Measurements from ENCODE around the gene MTARC1.

The MTARC1 gene

DNA sequence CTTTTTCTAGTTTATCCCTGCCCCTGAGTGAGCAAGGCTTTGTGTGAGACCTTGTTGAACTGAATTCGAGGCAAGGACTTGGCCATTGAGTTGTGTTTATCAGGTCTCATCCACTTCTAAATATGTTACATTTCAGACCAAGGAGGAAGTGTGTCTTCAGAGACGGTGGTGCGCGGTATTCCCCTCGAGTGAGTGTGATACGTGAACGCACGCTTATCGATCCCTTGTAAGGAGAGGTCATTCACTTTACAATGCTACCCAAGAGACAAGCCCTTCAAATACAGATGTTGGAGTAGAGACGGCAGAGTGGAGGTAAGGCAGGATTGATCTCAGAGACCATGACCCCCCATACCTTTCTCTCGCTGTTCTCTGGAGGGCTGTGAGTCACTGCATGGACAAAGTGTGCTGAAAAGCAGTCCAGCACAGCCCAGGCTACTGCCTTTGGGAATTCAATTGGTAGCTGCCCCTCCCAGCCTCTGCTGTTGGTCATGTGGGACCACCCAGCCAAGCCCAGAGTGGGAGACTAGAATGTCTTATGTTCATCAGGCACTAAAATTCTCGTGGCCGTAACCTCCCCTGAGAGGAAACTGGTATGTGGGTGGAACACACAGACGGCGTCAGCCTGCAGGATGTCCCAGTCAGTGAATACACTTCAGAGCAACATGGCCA, 16.3 kb upstream of the MTARC1 start:
- DNase-seq: no peak

DNA sequence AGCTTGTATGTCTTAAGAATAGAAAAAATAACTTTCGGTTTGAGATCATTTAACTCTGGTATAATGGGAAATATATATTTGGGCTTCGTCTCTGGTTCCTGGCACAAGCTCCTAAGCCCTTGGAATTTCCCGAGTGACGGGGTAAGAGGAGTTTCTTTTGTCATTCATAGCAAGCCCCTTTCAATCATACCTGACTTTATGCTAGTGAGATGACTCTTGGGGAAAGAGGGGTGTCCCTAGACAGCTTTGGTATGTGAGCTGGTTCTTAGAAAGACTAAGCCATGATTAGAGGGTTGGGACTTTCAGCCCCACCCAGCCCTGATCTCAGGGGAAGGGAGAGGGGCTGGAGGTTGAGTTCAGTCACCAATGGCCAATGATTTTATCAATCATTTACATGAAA, 13.9 kb upstream of the MTARC1 start:
- no peak for DNase-seq

- peak in 4 of 14 donors; percentile 8 to 32 (median 28) for DNase-seq
Measured at GRCh38 chr1:220775240-220775853, 11.4 kb upstream of the MTARC1 start.

GRCh38 chr1:220776254-220776653, 10.5 kb upstream of the MTARC1 start:
- no peak for DNase-seq

- DNase-seq: peak in 12 of 14 donors; percentile 24 to 78 (median 50)
Measured at GRCh38 chr1:220776720-220777326, 9.9 kb upstream of the MTARC1 start.

- DNase-seq: no peak
Measured at GRCh38 chr1:220783453-220783852, 3.3 kb upstream of the MTARC1 start.

DNA sequence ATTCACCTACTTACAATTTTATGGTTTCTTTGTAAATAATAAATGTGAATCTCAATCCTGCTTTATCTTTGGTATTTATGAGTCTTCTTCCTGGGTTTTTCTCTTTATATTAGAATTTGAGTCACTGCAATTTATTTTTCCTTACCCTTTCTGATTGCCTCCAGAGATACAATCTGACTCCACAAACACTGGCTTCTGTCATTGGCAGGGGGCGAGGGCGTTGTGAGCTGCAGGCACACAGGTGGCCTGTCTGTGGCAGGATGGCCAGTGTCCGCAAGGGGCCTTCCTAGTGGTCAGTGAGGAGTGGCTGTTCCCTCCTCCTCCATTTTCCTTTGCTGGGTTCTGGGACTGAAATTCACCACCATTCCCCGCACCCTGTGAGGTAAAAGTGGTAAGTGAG, 2.0 kb upstream of the MTARC1 start:
- DNase-seq: no peak

DNA sequence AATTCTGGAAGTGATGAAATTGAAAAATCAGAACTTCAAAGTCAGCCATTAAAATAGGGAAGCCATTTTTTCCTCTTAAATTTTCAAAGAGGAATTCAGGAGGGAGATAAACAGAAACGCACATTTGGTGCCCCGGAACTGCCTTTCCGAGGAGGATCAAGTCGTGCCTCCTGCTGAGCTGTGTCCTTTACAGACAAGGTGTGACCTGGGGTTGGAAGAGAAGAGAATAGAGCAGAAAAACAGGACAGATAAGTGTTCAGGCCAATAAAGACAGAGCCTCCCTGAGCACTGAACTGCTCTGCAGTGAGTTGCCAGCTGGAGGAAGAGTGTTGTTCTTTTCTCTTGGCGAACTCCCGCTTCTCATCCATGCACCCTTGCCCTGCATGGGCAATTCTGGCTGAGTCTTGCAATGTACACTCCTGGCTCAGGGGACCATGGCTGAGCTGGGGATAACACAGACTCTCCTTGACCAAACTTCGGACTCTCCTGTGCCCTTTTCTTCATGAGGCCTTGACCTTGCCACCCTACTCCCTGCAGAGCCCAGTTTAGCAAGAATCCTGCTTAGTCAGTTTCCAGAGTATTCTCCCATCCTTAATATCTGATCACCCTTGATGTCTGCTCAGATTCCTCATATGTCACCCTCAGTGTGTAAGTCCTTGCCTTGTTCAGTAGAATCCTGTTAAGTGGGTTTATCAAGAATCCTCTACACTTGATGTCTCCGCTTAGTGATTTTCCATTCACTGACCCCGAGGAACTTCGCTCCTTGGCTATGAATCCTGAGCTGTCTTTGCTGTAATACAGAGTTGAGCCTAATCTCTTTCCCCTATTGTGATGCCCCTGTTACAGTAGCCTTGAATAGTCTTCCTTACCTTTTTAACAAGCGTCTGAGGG, 1.3 kb upstream of the MTARC1 start:
- no peak for DNase-seq

DNA sequence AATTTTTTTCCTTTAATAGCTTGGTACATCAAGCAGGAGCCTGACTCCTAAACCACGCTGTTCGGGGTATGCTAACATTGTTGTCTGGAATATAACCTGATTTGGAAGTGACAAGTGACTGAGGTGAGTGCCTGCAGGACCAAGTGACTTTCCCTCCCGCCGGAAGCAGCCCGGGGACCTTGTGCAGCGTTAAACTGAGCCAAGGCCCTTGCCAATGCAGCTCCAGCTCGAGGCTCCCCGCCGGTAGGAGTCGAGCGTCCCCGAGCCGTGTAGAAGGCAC, 716 bp upstream of the MTARC1 start:
- DNase-seq: peak in 4 of 14 donors; percentile 37 to 63 (median 52)

DNA sequence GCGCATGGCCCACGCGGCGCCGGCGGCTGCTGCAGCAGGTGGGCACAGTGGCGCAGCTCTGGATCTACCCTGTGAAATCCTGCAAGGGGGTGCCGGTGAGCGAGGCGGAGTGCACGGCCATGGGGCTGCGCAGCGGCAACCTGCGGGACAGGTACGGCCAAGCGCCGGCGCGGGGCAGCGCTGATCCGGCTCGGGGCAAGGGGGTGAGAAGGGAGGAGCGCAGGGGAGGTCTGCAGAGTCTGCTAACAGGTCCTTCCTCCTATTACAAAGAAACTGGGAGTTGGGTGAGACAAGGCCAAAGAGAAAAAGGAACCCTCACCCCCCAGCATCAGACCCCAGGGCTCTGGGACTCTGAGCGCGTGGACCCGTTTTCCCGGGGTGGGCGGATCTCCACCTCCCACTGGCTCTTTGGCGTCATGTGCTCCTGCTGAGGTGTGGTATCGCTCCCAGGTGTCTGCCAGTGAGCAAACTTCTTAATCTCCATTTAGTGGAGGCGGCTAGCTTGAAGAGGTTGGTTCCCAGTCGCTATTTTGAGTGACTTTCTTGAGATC, 431 bp downstream of the MTARC1 start:
- DNase-seq: peak in 3 of 14 donors; percentile 33 to 58 (median 56)

GRCh38 chr1:220788900-220789299, 2.2 kb downstream of the MTARC1 start:
- no peak for DNase-seq

- no peak for DNase-seq
Measured at GRCh38 chr1:220789532-220790147, 2.9 kb downstream of the MTARC1 start.

GRCh38 chr1:220791285-220791684, 4.6 kb downstream of the MTARC1 start:
- DNase-seq: no peak

- DNase-seq: no peak
Measured at GRCh38 chr1:220791956-220792355, 5.2 kb downstream of the MTARC1 start.

DNA sequence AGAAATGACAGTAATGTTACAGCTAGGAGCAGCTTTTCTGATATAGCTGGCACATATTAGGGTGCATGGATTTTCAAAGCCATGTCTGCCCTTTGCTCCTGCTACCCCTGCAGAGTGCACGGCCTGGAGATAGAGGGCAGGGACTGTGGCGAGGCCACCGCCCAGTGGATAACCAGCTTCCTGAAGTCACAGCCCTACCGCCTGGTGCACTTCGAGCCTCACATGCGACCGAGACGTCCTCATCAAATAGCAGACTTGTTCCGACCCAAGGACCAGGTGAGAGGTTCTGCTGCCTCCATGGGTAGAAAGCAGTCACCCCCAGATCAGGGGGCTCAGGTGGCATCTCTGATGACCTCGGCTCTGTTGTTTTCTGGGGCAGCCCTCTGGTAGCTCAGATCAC, 9.8 kb downstream of the MTARC1 start:
- DNase-seq: no peak

DNA sequence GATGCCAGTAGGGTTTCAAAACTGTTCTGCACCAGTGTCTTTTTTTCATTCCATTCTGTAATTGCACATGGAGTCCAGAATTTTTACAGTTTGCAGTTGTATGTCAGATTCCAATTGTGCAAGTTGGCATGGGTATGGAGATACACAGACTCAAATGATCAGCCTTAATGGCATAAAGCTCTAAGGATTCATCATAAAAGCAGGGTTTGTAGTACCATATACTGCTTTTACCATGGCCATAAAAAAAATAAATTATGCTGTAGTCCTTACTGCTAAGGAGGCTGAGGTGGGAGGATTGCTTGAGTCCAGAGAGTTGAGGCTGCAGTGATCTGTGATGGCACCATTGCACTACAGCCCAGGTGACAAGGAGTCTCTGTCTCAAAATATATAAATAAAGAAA, 10.3 kb downstream of the MTARC1 start:
- DNase-seq: no peak

GRCh38 chr1:220797553-220797952, 10.8 kb downstream of the MTARC1 start:
- no peak for DNase-seq

GRCh38 chr1:220798338-220798737, 11.6 kb downstream of the MTARC1 start:
- no peak for DNase-seq

GRCh38 chr1:220800262-220800661, 13.5 kb downstream of the MTARC1 start:
- no peak for DNase-seq

- DNase-seq: peak in 1 of 14 donors; percentile 12
Measured at GRCh38 chr1:220803401-220804201, 16.9 kb downstream of the MTARC1 start.

DNA sequence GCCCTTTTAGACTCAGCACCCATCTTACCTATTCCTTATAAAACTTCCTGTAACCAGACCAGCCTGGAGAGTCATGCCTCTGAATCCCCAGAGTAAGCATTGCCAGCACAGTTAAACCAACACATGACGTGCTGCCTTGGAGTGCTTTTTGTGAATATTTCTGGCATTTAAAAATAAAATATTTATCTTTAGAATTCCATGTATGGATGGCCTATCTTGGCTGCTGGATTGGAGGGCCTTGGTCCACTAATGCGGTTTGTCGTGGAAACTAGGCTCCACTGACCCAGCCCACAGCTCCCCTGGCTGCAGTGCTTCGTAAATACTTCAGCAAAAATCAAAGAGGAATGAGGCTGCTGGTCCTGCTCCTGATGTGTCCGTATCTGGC, 17.5 kb downstream of the MTARC1 start:
- DNase-seq: no peak

GRCh38 chr1:220806408-220806807, 19.7 kb downstream of the MTARC1 start:
- no peak for DNase-seq

Data from C1 segment of cervical spinal cord (tissue), 14 donors.